A549 (cell line): ENCODE data around the gene TNFRSF13B.

ENCODE experiments used
- CBX8 ChIP-seq: fragments of 200-600 bp; sonication (generic); IDR thresholded peaks from 2 replicates; pipeline ENCODE4 v1.6.1; 2016
- CEBPB ChIP-seq, 2 experiments: fragments of >200 bp in 1 of 2; sonication (Bioruptor Twin) in 1 of 2; formaldehyde crosslinking in 1 of 2; IDR thresholded peaks; 2 replicates each; pipeline ENCODE4 v1.6.1; 2012 to 2016
- NFE2L2 ChIP-seq: fragments of 150-350 bp; conservative IDR thresholded peaks from 2 replicates; pipeline ENCODE4 v1.6.1; 2014; ENCODE audit warnings: low read length
- POLR2A ChIP-seq: IDR thresholded peaks from 2 replicates; pipeline ENCODE4 v1.6.1; 2012; ENCODE audit warnings: mild to moderate bottlenecking, low read length
- RAD21 ChIP-seq, 2 experiments: fragments of >200 bp in 1 of 2; sonication (Bioruptor Twin) in 1 of 2; formaldehyde crosslinking in 1 of 2; IDR thresholded peaks in 1 of 2; conservative IDR thresholded peaks in 1 of 2; 2 replicates in 1 of 2; 3 replicates in 1 of 2; pipeline ENCODE4 v1.6.1; 2012 to 2018; ENCODE audit warnings: inconsistent platforms in 1 of 2
- RFX5 ChIP-seq: fragments of 450-650 bp; IDR thresholded peaks from 2 replicates; pipeline ENCODE4 v1.7.1; 2014; ENCODE audit warnings: antibody characterized with exemption, mild to moderate bottlenecking, moderate library complexity
- SMC3 ChIP-seq: fragments of >200 bp; sonication (Bioruptor Twin); formaldehyde crosslinking; IDR thresholded peaks from 3 replicates; pipeline ENCODE4 v1.6.1; 2018; ENCODE audit warnings: inconsistent platforms
- TF ChIP-seq, protein P1 (sequence below): fragments of 150-350 bp; IDR thresholded peaks from 2 replicates; pipeline ENCODE4 v1.6.1; 2014; ENCODE audit warnings: low read depth, mild to moderate bottlenecking, low read length
- TF ChIP-seq, protein P2 (sequence below): fragments of >200 bp; sonication (Bioruptor Twin); formaldehyde crosslinking; IDR thresholded peaks from 3 replicates; pipeline ENCODE4 v1.5.1; 2016

DNA sequence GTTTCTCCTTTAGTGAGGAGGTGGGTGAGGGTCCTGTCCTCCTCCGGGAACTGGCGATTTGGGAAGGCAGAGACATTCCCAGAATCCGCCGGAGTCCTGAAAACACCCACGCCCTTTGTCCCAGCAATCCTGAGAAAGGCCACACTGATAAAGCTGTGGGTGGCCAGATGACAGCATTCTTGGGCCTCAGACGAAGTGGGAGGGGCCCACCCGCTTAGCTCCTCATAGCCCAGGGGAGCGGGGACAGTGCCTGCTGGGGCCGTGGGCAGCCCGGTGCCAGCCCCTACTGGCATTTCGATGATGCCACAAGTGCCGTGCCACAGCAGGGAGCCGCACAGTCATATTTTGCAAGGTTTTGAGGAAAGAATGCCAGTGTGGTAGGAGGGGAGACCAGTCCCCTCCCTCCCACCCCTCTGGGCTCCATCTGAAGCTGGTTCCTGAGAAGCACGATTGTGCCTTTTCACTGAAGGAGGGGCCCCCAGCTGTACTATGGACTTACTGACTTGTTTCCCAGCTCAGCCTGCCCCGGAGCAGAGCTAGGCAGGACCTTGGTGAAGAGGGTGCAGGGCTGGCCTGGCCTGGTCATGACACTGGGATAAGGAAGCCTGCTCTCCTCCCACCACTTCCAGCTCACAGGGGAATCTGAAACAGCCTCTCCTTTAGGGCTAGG, 49.4 kb upstream of the TNFRSF13B start:
- TF ChIP-seq, protein P1, sequence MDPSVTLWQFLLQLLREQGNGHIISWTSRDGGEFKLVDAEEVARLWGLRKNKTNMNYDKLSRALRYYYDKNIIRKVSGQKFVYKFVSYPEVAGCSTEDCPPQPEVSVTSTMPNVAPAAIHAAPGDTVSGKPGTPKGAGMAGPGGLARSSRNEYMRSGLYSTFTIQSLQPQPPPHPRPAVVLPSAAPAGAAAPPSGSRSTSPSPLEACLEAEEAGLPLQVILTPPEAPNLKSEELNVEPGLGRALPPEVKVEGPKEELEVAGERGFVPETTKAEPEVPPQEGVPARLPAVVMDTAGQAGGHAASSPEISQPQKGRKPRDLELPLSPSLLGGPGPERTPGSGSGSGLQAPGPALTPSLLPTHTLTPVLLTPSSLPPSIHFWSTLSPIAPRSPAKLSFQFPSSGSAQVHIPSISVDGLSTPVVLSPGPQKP, result no peak
- TF ChIP-seq CEBPB (IDR thresholded peaks at IDR 0.05), result peak; percentile 70 to 76; a peak in 3 of 4 replicates
- TF ChIP-seq SMC3, result peak; percentile 65
- TF ChIP-seq RFX5, result no peak
- TF ChIP-seq, protein P2, sequence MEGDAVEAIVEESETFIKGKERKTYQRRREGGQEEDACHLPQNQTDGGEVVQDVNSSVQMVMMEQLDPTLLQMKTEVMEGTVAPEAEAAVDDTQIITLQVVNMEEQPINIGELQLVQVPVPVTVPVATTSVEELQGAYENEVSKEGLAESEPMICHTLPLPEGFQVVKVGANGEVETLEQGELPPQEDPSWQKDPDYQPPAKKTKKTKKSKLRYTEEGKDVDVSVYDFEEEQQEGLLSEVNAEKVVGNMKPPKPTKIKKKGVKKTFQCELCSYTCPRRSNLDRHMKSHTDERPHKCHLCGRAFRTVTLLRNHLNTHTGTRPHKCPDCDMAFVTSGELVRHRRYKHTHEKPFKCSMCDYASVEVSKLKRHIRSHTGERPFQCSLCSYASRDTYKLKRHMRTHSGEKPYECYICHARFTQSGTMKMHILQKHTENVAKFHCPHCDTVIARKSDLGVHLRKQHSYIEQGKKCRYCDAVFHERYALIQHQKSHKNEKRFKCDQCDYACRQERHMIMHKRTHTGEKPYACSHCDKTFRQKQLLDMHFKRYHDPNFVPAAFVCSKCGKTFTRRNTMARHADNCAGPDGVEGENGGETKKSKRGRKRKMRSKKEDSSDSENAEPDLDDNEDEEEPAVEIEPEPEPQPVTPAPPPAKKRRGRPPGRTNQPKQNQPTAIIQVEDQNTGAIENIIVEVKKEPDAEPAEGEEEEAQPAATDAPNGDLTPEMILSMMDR, result no peak
- peak in 1 of 2 experiments; percentile 67; a peak in 3 of 5 replicates for TF ChIP-seq RAD21 (conservative IDR thresholded peaks at IDR 0.05 in 1 of 2, IDR thresholded peaks at IDR 0.05 in 1 of 2)
- no peak for TF ChIP-seq POLR2A
- TF ChIP-seq CBX8, result no peak
- no peak for TF ChIP-seq NFE2L2
